ENCODE results near the gene FOXP1. TPM values are rescaled to one million over a fixed set of nuclear protein-coding genes. Genes with fewer than 3 reads are reported as not detected.

FOXP1 gene
- total and polyA plus RNA-seq, 2 donors (not counting 1 experiment from before 2014, with no cell fraction given), result 91.1 to 508 TPM

- DNase-seq (no peak), ATAC-seq (ENCODE audit: low read depth) (no peak)
- Mint-ChIP-seq H3K9me3 (ENCODE audit: insufficient read depth) (peaks cover 4% of the 10 kb centered on the region), H3K27ac (no peak overlapping the region), H3K4me1 (no peaks in the 10 kb centered on the region), H3K4me3 (no peak overlapping the region), H3K27me3 (peaks cover 23% of the 10 kb centered on the region)
- POLR2A ChIA-PET, result no interaction called here
- 96% methylated on average over 3 of the region's 5 CpGs for WGBS (ENCODE audit: insufficient coverage)
- H3K4me3 ChIP-seq (ENCODE audit: control extremely low read depth in 1 of 5, extremely low read depth in 1 of 5, insufficient read depth in 1 of 5, low read depth in 2 of 5, low read length in 4 of 5), result no peak overlapping the region
- no peak overlapping the region for H3K9ac ChIP-seq (ENCODE audit: low read length)
- peaks cover 0 to 3% (median 3%) of the 10 kb centered on the region in 3 donors for H3K9me3 ChIP-seq (ENCODE audit: control extremely low read depth in 1 of 3, control insufficient read depth in 2 of 3, insufficient read depth in 1 of 3, low read length in 2 of 3)
- no peak overlapping the region for H3K27ac ChIP-seq (ENCODE audit: low read length in 2 of 2)
- CTCF ChIA-PET, result interaction anchor here (1.2 kb wide), 1 partner anchor 15 kb away, joined by 5 read pairs; no protein-coding TSS in a partner anchor
- intact Hi-C loops (cut with micrococcal nuclease), result no loop called here
- H3K79me2 ChIP-seq (ENCODE audit: control insufficient read depth, insufficient read depth, low read length), result no peaks in the 10 kb centered on the region
- H4K20me1 ChIP-seq (ENCODE audit: control insufficient read depth, insufficient read depth, low read length, poor library complexity, severe bottlenecking), result no peaks in the 10 kb centered on the region
- peaks cover 0 to 10% (median 0%) of the 10 kb centered on the region in 4 experiments for H3K27me3 ChIP-seq (replicated peaks in 1 of 4; ENCODE audit: control extremely low read depth in 1 of 4, control insufficient read depth in 3 of 4, insufficient read depth in 4 of 4, low read length in 3 of 4)
- no peak overlapping the region for H2AFZ ChIP-seq (ENCODE audit: insufficient read depth, low read depth, low read length, poor library complexity, severe bottlenecking)
- no peak overlapping the region for H3K4me2 ChIP-seq (replicated peaks; ENCODE audit: low read depth, low read length, poor library complexity, severe bottlenecking)
- H3K4me1 ChIP-seq (ENCODE audit: control insufficient read depth in 2 of 2, insufficient read depth in 2 of 2, low read length in 2 of 2), result no peaks in the 10 kb centered on the region
- H3K36me3 ChIP-seq (replicated peaks in 1 of 2; ENCODE audit: control extremely low read depth in 1 of 2, control insufficient read depth in 1 of 2, extremely low read depth in 1 of 2, insufficient read depth in 2 of 2, low read length in 1 of 2), result no peaks in the 10 kb centered on the region
- TF ChIP-seq CTCF (IDR thresholded peaks at IDR 0.05) (no peak), EZH2 (IDR thresholded peaks at IDR 0.05; ENCODE audit: borderline replicate concordance, insufficient read depth, low read depth, low read length, poor library complexity, severe bottlenecking) (no peak)
Measured at GRCh38 chr3:71601811-71602210, 18.3 kb upstream of the FOXP1 start.

GRCh38 chr3:71600646-71601288 is 17.2 kb upstream of the FOXP1 start:
- whole genome bisulfite sequencing (ENCODE audit: insufficient coverage), result no CpG with 5 or more reads among the region's 3 CpGs
- Histone ChIP-seq H3K9ac (ENCODE audit: low read length) (no peak overlapping the region), H3K27ac (ENCODE audit: low read length in 2 of 2) (no peak overlapping the region), H3K4me3 (ENCODE audit: control extremely low read depth in 1 of 5, extremely low read depth in 1 of 5, insufficient read depth in 1 of 5, low read depth in 2 of 5, low read length in 4 of 5) (no peak overlapping the region), H3K9me3 (ENCODE audit: control extremely low read depth in 1 of 3, control insufficient read depth in 2 of 3, insufficient read depth in 1 of 3, low read length in 2 of 3) (no peaks in the 10 kb centered on the region), H3K4me1 (ENCODE audit: control insufficient read depth in 2 of 2, insufficient read depth in 2 of 2, low read length in 2 of 2) (no peaks in the 10 kb centered on the region), H2AFZ (ENCODE audit: insufficient read depth, low read depth, low read length, poor library complexity, severe bottlenecking) (no peak overlapping the region), H3K79me2 (ENCODE audit: control insufficient read depth, insufficient read depth, low read length) (no peaks in the 10 kb centered on the region), H3K4me2 (replicated peaks; ENCODE audit: low read depth, low read length, poor library complexity, severe bottlenecking) (no peak overlapping the region), H3K36me3 (replicated peaks in 1 of 2; ENCODE audit: control extremely low read depth in 1 of 2, control insufficient read depth in 1 of 2, extremely low read depth in 1 of 2, insufficient read depth in 2 of 2, low read length in 1 of 2) (no peaks in the 10 kb centered on the region), H3K27me3 (replicated peaks in 1 of 4; ENCODE audit: control extremely low read depth in 1 of 4, control insufficient read depth in 3 of 4, insufficient read depth in 4 of 4, low read length in 3 of 4) (peaks cover 0 to 10% (median 0%) of the 10 kb centered on the region in 4 experiments), H4K20me1 (ENCODE audit: control insufficient read depth, insufficient read depth, low read length, poor library complexity, severe bottlenecking) (no peaks in the 10 kb centered on the region)
- intact Hi-C loops (cut with micrococcal nuclease), result no loop called here
- no peak for DNase-seq
- Mint-ChIP-seq H3K4me3 (no peak overlapping the region), H3K27me3 (peaks cover 28% of the 10 kb centered on the region), H3K9me3 (ENCODE audit: insufficient read depth) (no peaks in the 10 kb centered on the region), H3K4me1 (no peaks in the 10 kb centered on the region), H3K27ac (no peak overlapping the region)
- CTCF ChIA-PET, result no interaction called here
- POLR2A ChIA-PET, result no interaction called here
- no peak for ATAC-seq (ENCODE audit: low read depth)
- no peak for TF ChIP-seq EZH2 (IDR thresholded peaks at IDR 0.05; ENCODE audit: borderline replicate concordance, insufficient read depth, low read depth, low read length, poor library complexity, severe bottlenecking)

All from B cell (primary cell).